Omental fat pad (tissue), 4 donors: ENCODE measurements around the gene KLHDC9. TPM values are rescaled to one million over a fixed set of nuclear protein-coding genes. Genes with fewer than 3 reads are reported as not detected.

Source experiments
- ATAC-seq: fragments of 150-250 bp; one replicate; pipeline ENCODE4 v1.9.1; 2016; ENCODE audit warnings: mild to moderate bottlenecking, moderate library complexity; ENCODE audit not compliant: low FRiP score
- DNase-seq: peaks from one replicate; pipeline ENCODE4 v3.0.0-alpha.2; 2019; ENCODE audit warnings: low spot score
- CTCF ChIP-seq, 3 donors: fragments of 450-650 bp; IDR thresholded peaks; one replicate each; pipeline ENCODE4 v1.5.1; 2016 to 2017; ENCODE audit warnings: antibody characterized with exemption in 3 of 3, mild to moderate bottlenecking in 3 of 3, moderate library complexity in 2 of 3
- total RNA-seq, 4 donors: library from RNA; depleted of rRNA; stranded (reverse); fragments of >200 nt; gene quantifications; one replicate each; pipeline ENCODE4 v1.1.0, GENCODE V29; 2016

The KLHDC9 gene
- total RNA-seq, 4 donors from 2014 or later: 0.60 to 2.2 (median 1.5) TPM; not detected in 1

DNA sequence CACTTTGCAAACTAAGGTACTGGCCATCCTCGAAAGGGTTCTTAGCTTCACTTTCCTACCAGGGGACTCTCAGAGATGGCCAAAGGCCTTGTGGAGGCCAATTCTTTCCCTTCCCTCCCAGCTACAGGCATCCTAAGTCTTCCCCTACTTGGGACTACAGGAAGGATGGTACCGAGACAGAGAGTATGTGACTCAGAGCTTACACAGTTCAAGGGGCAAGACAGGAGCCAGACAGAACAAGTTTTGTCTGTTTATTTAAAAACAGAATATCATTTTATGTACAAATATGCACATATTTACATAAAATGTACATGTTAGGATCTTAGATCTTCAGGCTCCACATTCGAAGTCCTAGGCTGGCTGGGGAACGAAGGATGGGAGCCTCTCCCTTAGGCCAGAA, 27.4 kb upstream of the KLHDC9 start:
- ATAC-seq (no peak), DNase-seq (no peak)
- no peak for TF ChIP-seq CTCF (IDR thresholded peaks at IDR 0.05)

- DNase-seq (no peak), ATAC-seq (no peak)
- no peak for TF ChIP-seq CTCF (IDR thresholded peaks at IDR 0.05)
Observed at GRCh38 chr1:161071886-161072371, 26.2 kb upstream of the KLHDC9 start.

GRCh38 chr1:161072751-161073449, 25.3 kb upstream of the KLHDC9 start:
- ATAC-seq (no peak), DNase-seq (no peak)
- TF ChIP-seq CTCF (IDR thresholded peaks at IDR 0.05): no peak

- DNase-seq (no peak), ATAC-seq (no peak)
- no peak for TF ChIP-seq CTCF (IDR thresholded peaks at IDR 0.05)
Observed at GRCh38 chr1:161073474-161074121, 24.6 kb upstream of the KLHDC9 start.

GRCh38 chr1:161074676-161075368, 23.3 kb upstream of the KLHDC9 start:
- ATAC-seq: no peak
- no peak for TF ChIP-seq CTCF (IDR thresholded peaks at IDR 0.05)
- no peak for DNase-seq

- ATAC-seq: no peak
- TF ChIP-seq CTCF (IDR thresholded peaks at IDR 0.05): no peak
- DNase-seq: no peak
Observed at GRCh38 chr1:161076410-161076809, 21.8 kb upstream of the KLHDC9 start.
